ENCODE results near the gene NLN. TPM values are rescaled to one million over a fixed set of nuclear protein-coding genes. Genes with fewer than 3 reads are reported as not detected.

NLN gene
- total and polyA plus RNA-seq, 4 donors: 13.4 to 26.4 (median 19.1) TPM

GRCh38 chr5:65796269-65796668 is 74.3 kb downstream of the NLN start:
- Histone ChIP-seq H3K9me3 (ENCODE audit: control insufficient read depth in 4 of 4, low read length in 3 of 4) (no peaks in the 10 kb centered on the region), H3K9ac (ENCODE audit: low read depth in 1 of 2, low read length in 2 of 2) (no peak overlapping the region), H3K36me3 (ENCODE audit: control insufficient read depth in 4 of 4, insufficient read depth in 3 of 4, low read depth in 1 of 4, low read length in 3 of 4) (peaks cover 0 to 7% (median 2%) of the 10 kb centered on the region in 4 donors), H3K4me3 (ENCODE audit: low read depth in 1 of 3, low read length in 3 of 3) (no peak overlapping the region), H3K27me3 (ENCODE audit: control insufficient read depth in 4 of 4, insufficient read depth in 4 of 4, low read length in 3 of 4) (no peaks in the 10 kb centered on the region), H3K4me1 (ENCODE audit: control insufficient read depth in 4 of 4, insufficient read depth in 4 of 4, low read length in 3 of 4) (no peaks in the 10 kb centered on the region), H3K27ac (ENCODE audit: low read depth in 1 of 2, low read length in 2 of 2) (no peak overlapping the region)
- no peak for DNase-seq (ENCODE audit: low spot score)
- TF ChIP-seq ZBTB33 (IDR thresholded peaks at IDR 0.05): no peak
- TF ChIP-seq RXRA (IDR thresholded peaks at IDR 0.05): no peak
- TF ChIP-seq FOXA1 (IDR thresholded peaks at IDR 0.05): no peak
- no peak for TF ChIP-seq YY1 (IDR thresholded peaks at IDR 0.05)
- TF ChIP-seq HNF4G (IDR thresholded peaks at IDR 0.05): no peak
- no peak for TF ChIP-seq HNF4A (conservative IDR thresholded peaks at IDR 0.05)
- TF ChIP-seq EGR1 (IDR thresholded peaks at IDR 0.05; ENCODE audit: low read depth in 2 of 2): no peak
- no peak for TF ChIP-seq SP1 (IDR thresholded peaks at IDR 0.05)
- TF ChIP-seq FOXA2 (IDR thresholded peaks at IDR 0.05): no peak
- 97% methylated on average over 1 of the region's 1 CpG for WGBS

GRCh38 chr5:65796751-65797316 is 74.8 kb downstream of the NLN start:
- Histone ChIP-seq H3K36me3 (ENCODE audit: control insufficient read depth in 4 of 4, insufficient read depth in 3 of 4, low read depth in 1 of 4, low read length in 3 of 4) (peaks cover 0 to 7% (median 2%) of the 10 kb centered on the region in 4 donors), H3K4me1 (ENCODE audit: control insufficient read depth in 4 of 4, insufficient read depth in 4 of 4, low read length in 3 of 4) (no peaks in the 10 kb centered on the region), H3K4me3 (ENCODE audit: low read depth in 1 of 3, low read length in 3 of 3) (no peak overlapping the region), H3K9ac (ENCODE audit: low read depth in 1 of 2, low read length in 2 of 2) (no peak overlapping the region), H3K27ac (ENCODE audit: low read depth in 1 of 2, low read length in 2 of 2) (no peak overlapping the region), H3K27me3 (ENCODE audit: control insufficient read depth in 4 of 4, insufficient read depth in 4 of 4, low read length in 3 of 4) (no peaks in the 10 kb centered on the region), H3K9me3 (ENCODE audit: control insufficient read depth in 4 of 4, low read length in 3 of 4) (no peaks in the 10 kb centered on the region)
- no peak for DNase-seq (ENCODE audit: low spot score)
- 94% methylated on average over 8 of the region's 8 CpGs for WGBS
- TF ChIP-seq MAX (IDR thresholded peaks at IDR 0.05): no peak

GRCh38 chr5:65797481-65797880 is 75.5 kb downstream of the NLN start:
- Histone ChIP-seq H3K4me3 (ENCODE audit: low read depth in 1 of 3, low read length in 3 of 3) (no peak overlapping the region), H3K9ac (ENCODE audit: low read depth in 1 of 2, low read length in 2 of 2) (no peak overlapping the region)
- 91% methylated on average over 2 of the region's 2 CpGs for WGBS

More at GRCh38 chr5:65797481-65797880, 75.5 kb downstream of the NLN start:
- H3K27me3 ChIP-seq (ENCODE audit: control insufficient read depth in 4 of 4, insufficient read depth in 4 of 4, low read length in 3 of 4): no peaks in the 10 kb centered on the region
- TF ChIP-seq GABPA (IDR thresholded peaks at IDR 0.05 in 1 of 2, conservative IDR thresholded peaks at IDR 0.05 in 1 of 2) (no peak), HNF4A (conservative IDR thresholded peaks at IDR 0.05) (no peak), CTCF (IDR thresholded peaks at IDR 0.05; ENCODE audit: low read depth, low read length, missing input control) (no peak), ATF3 (IDR thresholded peaks at IDR 0.05) (no peak), JUND (IDR thresholded peaks at IDR 0.05) (no peak), YY1 (IDR thresholded peaks at IDR 0.05) (no peak), RXRA (IDR thresholded peaks at IDR 0.05) (no peak)
- H3K36me3 ChIP-seq (ENCODE audit: control insufficient read depth in 4 of 4, insufficient read depth in 3 of 4, low read depth in 1 of 4, low read length in 3 of 4): peaks cover 0 to 7% (median 2%) of the 10 kb centered on the region in 4 donors
- H3K9me3 ChIP-seq (ENCODE audit: control insufficient read depth in 4 of 4, low read length in 3 of 4): no peaks in the 10 kb centered on the region
- no peaks in the 10 kb centered on the region for H3K4me1 ChIP-seq (ENCODE audit: control insufficient read depth in 4 of 4, insufficient read depth in 4 of 4, low read length in 3 of 4)
- DNase-seq (ENCODE audit: low spot score): no peak
- H3K27ac ChIP-seq (ENCODE audit: low read depth in 1 of 2, low read length in 2 of 2): no peak overlapping the region

All from liver (tissue), 9 donors.